ENCODE data around the gene NECAB3. TPM values are rescaled to one million over a fixed set of nuclear protein-coding genes. Genes with fewer than 3 reads are reported as not detected.

Gene NECAB3
- total and polyA plus RNA-seq, 2 of the 13 experiments (the other 11 are each of a cell fraction or from before 2014, with no cell fraction given) = 61.5 to 65.5 TPM

- TF ChIP-seq RNF2 (conservative IDR thresholded peaks at IDR 0.05; ENCODE audit: low read depth) (peak; percentile 43; the same call in 1 of the 2 replicates), ZFP37 (CRISPR knock-in tag; IDR thresholded peaks at IDR 0.05; ENCODE audit: borderline replicate concordance) (0 out of 2 replicates have a peak, but pooled peaks have one; percentile 33), ZNF839 (CRISPR knock-in tag; IDR thresholded peaks at IDR 0.05; ENCODE audit: borderline replicate concordance) (0 out of 2 replicates have a peak, but pooled peaks have one; percentile 43), TFE3 (CRISPR knock-in tag; IDR thresholded peaks at IDR 0.05) (peak; percentile 77), WIZ (CRISPR knock-in tag; IDR thresholded peaks at IDR 0.05) (peak; percentile 85; the same call in 1 of the 2 replicates), ZNF263 (CRISPR knock-in tag; IDR thresholded peaks at IDR 0.05) (peak; percentile 62; the same call in 1 of the 2 replicates), MXD3 (CRISPR knock-in tag; IDR thresholded peaks at IDR 0.05) (0 out of 2 replicates have a peak, but pooled peaks have one; percentile 19), HNF1B (CRISPR knock-in tag; IDR thresholded peaks at IDR 0.05) (peak; percentile 83; the same call in 1 of the 2 replicates), ZNF766 (CRISPR knock-in tag; IDR thresholded peaks at IDR 0.05; ENCODE audit: borderline replicate concordance) (no peak), SOX6 (IDR thresholded peaks at IDR 0.05) (no peak), SOX6 (CRISPR knock-in tag; IDR thresholded peaks at IDR 0.05) (peak; percentile 99), THRA (CRISPR knock-in tag; IDR thresholded peaks at IDR 0.05; ENCODE audit: borderline replicate concordance) (peak; percentile 71; the same call in 1 of the 2 replicates), BRCA1 (CRISPR knock-in tag; IDR thresholded peaks at IDR 0.05) (0 out of 2 replicates have a peak, but pooled peaks have one; percentile 25), ZKSCAN8 (CRISPR knock-in tag; IDR thresholded peaks at IDR 0.05; ENCODE audit: borderline replicate concordance) (peak; percentile 93), SOX5 (CRISPR knock-in tag; IDR thresholded peaks at IDR 0.05; ENCODE audit: borderline replicate concordance) (peak; percentile 90), JUND (CRISPR knock-in tag; IDR thresholded peaks at IDR 0.05) (peak; percentile 81), GMEB1 (CRISPR knock-in tag; IDR thresholded peaks at IDR 0.05; ENCODE audit: borderline replicate concordance) (peak; percentile 58; the same call in 1 of the 2 replicates), SPEN (CRISPR knock-in tag; IDR thresholded peaks at IDR 0.05; ENCODE audit: low read depth) (peak; percentile 86), PHF21A (CRISPR knock-in tag; IDR thresholded peaks at IDR 0.05) (peak; percentile 96), RCOR2 (CRISPR knock-in tag; IDR thresholded peaks at IDR 0.05) (peak; percentile 87)
Observed at GRCh38 chr20:33701629-33702450, 27.6 kb upstream of the NECAB3 start (continued).
